G401.6 (cell line): ENCODE results near the gene PIK3R2.
"Not testable (repeated sequence)": the region's sequence is repeated elsewhere in the genome, so short reads cannot be mapped to it uniquely, and the experiment has no call there.

Source experiments
- FAIRE-seq: peaks from 2 replicates; lab custom pipeline; 2012; peaks lifted over from hg19 to GRCh38; lab: Jason Lieb, UNC

PIK3R2 gene

GRCh38 chr19:18155095-18156087 lies 2.4 kb downstream of the PIK3R2 start:
- no peak for FAIRE-seq

- no peak for FAIRE-seq
Measured at GRCh38 chr19:18156268-18156667, 3.3 kb downstream of the PIK3R2 start.

- no peak for FAIRE-seq
Measured at GRCh38 chr19:18156841-18157464, 4.0 kb downstream of the PIK3R2 start.

GRCh38 chr19:18157465-18158063 lies 4.6 kb downstream of the PIK3R2 start:
- no peak for FAIRE-seq

- FAIRE-seq: no peak
Measured at GRCh38 chr19:18158467-18158866, 5.5 kb downstream of the PIK3R2 start.

- not testable (repeated sequence) for FAIRE-seq
Measured at GRCh38 chr19:18159059-18159616, 6.2 kb downstream of the PIK3R2 start.

GRCh38 chr19:18159810-18160209 lies 6.8 kb downstream of the PIK3R2 start:
- FAIRE-seq: no peak

- FAIRE-seq: no peak
Measured at GRCh38 chr19:18160493-18160970, 7.6 kb downstream of the PIK3R2 start.

GRCh38 chr19:18160971-18161635 lies 8.1 kb downstream of the PIK3R2 start:
- FAIRE-seq: no peak

- FAIRE-seq: no peak
Measured at GRCh38 chr19:18161636-18162002, 8.7 kb downstream of the PIK3R2 start.

- FAIRE-seq: no peak
Measured at GRCh38 chr19:18164072-18164471, 11.1 kb downstream of the PIK3R2 start.

GRCh38 chr19:18165794-18166544 lies 13.0 kb downstream of the PIK3R2 start:
- FAIRE-seq: no peak

- FAIRE-seq: no peak
Measured at GRCh38 chr19:18167011-18167410, 14.0 kb downstream of the PIK3R2 start.

GRCh38 chr19:18167975-18168645 lies 15.1 kb downstream of the PIK3R2 start:
- no peak for FAIRE-seq

GRCh38 chr19:18168673-18169381 lies 15.9 kb downstream of the PIK3R2 start:
- no peak for FAIRE-seq

- no peak for FAIRE-seq
Measured at GRCh38 chr19:18170714-18171255, 17.8 kb downstream of the PIK3R2 start.

GRCh38 chr19:18171605-18172327 lies 18.8 kb downstream of the PIK3R2 start:
- no peak for FAIRE-seq

- no peak for FAIRE-seq
Measured at GRCh38 chr19:18172331-18173053, 19.5 kb downstream of the PIK3R2 start.
